Epithelial cell of esophagus (primary cell): Measurements from ENCODE around the gene AAK1.

Source experiments
- DNase-seq: peaks from one replicate; pipeline ENCODE4 v3.0.0; 2010; ENCODE audit warnings: low read depth
- H3K4me3 ChIP-seq: 2 replicates; pipeline ENCODE4 v1.5.1; 2011; ENCODE audit warnings: mild to moderate bottlenecking, low read length, control low read depth
- TF ChIP-seq, protein P1 (sequence below): IDR thresholded peaks from 2 replicates; pipeline ENCODE4 v1.5.1; 2011; ENCODE audit warnings: low read depth, mild to moderate bottlenecking, low read length, control low read depth, inconsistent platforms; ENCODE audit not compliant: insufficient read depth; ENCODE audit errors: missing control alignments

AAK1 gene

DNA sequence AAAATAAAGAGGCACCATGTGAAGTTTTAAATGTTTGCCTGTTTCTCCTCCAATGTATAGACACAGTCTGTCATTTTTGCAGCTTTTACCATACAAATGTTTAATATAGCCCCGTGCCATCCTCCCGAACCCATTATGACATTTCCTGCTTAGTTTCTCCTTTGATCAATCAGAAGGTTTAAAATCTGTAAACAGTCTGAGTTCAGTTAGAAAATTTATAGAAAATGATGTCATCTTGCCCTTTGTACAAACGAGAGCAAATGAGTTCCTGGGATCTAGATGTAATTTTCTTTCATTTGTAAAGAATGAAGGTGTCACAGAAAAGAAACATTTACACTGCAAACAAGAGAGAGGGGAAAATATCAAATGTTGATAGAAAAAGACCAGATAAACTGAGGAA is 143.6 kb downstream of the AAK1 start:
- TF ChIP-seq, protein P1, sequence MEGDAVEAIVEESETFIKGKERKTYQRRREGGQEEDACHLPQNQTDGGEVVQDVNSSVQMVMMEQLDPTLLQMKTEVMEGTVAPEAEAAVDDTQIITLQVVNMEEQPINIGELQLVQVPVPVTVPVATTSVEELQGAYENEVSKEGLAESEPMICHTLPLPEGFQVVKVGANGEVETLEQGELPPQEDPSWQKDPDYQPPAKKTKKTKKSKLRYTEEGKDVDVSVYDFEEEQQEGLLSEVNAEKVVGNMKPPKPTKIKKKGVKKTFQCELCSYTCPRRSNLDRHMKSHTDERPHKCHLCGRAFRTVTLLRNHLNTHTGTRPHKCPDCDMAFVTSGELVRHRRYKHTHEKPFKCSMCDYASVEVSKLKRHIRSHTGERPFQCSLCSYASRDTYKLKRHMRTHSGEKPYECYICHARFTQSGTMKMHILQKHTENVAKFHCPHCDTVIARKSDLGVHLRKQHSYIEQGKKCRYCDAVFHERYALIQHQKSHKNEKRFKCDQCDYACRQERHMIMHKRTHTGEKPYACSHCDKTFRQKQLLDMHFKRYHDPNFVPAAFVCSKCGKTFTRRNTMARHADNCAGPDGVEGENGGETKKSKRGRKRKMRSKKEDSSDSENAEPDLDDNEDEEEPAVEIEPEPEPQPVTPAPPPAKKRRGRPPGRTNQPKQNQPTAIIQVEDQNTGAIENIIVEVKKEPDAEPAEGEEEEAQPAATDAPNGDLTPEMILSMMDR, result no peak
- H3K4me3 ChIP-seq, result no peak overlapping the region
- DNase-seq, result no peak

DNA sequence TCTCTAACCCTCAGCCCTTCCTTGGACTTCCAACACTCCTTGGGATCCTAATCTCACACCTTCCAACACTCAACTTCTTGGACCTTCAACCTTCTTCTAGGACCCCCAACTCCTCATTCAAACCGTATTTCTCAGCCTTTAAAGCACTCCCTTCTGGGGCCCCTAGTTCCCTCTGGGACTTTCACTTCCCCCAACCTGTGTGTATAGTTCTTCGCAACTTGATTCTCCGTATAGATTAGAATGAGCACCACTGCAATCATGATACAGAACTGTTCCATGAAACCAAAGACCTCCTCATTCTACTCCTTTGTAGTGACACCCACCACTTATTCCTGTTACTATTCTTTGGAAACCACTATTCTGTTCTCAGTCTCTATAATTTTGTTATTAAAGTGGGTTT is 144.3 kb downstream of the AAK1 start:
- no peak overlapping the region for H3K4me3 ChIP-seq
- DNase-seq, result no peak
- TF ChIP-seq, protein P1, result no peak

DNA sequence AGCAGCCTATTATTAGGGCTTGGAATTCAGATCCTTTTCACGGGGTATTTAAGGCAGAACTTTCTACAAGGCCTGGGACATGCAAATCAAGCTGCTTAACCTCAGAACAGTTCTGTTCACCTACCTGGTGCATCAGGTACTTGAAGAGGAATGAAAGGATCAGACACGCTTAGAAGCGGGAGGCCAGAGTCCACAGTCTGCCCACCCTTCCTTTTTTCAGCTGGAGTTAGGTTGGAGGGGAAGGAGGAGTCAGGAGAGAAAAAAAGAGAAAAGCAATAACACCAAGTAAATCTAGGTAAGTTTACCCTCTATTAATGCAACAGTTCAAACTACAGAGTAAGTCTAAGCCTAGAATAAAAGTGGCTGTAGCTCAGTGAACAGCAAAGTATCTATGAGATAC is 147.7 kb downstream of the AAK1 start:
- DNase-seq, result no peak
- no peak overlapping the region for H3K4me3 ChIP-seq
- TF ChIP-seq, protein P1, result no peak

DNA sequence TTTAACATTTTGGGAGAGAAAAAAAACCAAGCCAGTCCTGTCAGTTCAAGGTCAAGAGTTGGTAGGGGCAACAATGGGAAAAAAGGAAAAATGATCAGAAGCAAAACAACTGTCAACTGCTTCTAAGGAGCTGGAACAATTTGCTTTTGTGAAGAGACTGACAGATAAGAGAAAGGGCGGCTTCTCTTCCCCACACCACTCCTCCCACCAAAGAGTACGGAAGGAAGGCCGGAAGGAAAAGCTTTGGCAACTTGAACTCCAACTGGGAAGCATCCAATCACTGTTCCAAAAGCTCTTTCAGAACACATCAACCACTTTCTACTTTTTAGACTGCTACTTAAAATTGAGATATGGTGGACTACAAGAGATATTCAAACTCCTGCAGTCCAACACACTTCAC is 148.5 kb downstream of the AAK1 start:
- no peak for DNase-seq
- TF ChIP-seq, protein P1, result no peak
- no peak overlapping the region for H3K4me3 ChIP-seq

DNA sequence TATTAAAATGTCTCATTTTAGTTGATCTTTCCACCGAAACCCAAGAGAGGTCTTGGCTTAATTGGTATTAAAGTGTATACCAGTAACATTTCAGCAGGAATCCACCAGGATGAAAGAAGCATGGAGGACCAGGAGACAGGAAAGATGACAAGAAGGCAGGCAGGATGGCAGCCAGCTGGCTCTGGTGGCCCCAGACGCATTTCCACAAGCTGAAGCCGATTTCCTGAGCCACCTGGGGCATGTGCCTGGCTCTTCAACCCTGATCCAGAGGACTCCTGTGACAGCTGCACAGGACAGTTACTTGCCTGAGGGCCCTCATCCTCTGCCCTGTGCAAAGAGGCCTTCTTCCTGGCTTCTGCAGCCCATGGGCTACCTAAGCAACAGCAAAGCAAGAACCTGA is 149.4 kb downstream of the AAK1 start:
- TF ChIP-seq, protein P1, result no peak
- DNase-seq, result no peak
- H3K4me3 ChIP-seq, result no peak overlapping the region

DNA sequence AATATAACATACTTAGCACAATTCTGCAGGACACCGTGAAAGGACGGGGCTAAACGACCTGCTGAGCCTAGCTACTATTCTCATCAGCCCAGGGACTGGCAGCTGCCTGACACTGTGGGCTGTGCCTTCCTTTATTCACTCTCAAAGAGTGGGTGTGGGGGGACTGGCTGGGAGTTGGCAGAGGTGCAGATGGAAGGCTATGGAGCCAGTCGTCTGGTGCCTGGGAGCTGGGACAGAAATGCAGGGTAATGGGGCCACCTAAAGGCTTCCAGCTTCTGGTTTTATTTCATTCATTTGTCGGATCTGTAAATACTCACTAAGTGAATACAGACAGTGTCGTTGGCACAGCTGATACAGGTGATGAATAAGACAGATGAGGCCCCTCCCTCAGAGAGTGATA is 150.3 kb downstream of the AAK1 start:
- no peak overlapping the region for H3K4me3 ChIP-seq
- DNase-seq, result no peak
- TF ChIP-seq, protein P1, result no peak

DNA sequence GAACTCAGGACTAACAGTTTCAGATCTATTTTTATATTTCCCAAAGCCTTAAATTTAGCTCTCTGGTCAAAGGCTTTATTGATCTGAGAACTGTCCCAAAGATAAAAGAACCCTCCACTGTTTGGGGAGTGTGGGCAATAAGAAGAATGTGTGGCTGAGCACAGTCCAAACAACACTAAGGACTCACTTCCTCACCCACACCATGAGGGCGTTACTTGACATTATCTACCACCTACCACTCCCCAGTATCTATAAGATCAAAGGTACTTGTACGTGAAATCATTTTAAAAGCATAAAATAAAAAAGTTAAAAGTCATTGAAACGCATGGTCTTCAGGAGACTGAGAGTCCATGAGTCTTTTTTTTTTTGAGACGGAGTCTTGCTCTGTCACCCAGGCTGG is 151.7 kb downstream of the AAK1 start:
- no peak overlapping the region for H3K4me3 ChIP-seq
- DNase-seq, result no peak
- TF ChIP-seq, protein P1, result no peak
